Adrenal gland (tissue), 5 donors: ENCODE data around the gene IKZF2.

Experiments used
- POLR2A ChIP-seq, 2 donors: fragments of 450-650 bp; IDR thresholded peaks; one replicate each; pipeline ENCODE4 v1.6.1; 2017; ENCODE audit warnings: antibody characterized with exemption in 2 of 2, mild to moderate bottlenecking in 2 of 2, moderate library complexity in 1 of 2
- TF ChIP-seq, protein P1 (sequence below), 6 experiments: fragments of 450-650 bp in 4 of 6; fragments of 200-600 bp in 2 of 6; sonication (generic) in 1 of 6; IDR thresholded peaks; 1 replicate in 5 of 6; 2 replicates in 1 of 6; pipeline versions ENCODE4 v1.5.1 to v1.8.0; 2016 to 2021; ENCODE audit warnings: antibody characterized with exemption in 6 of 6, mild to moderate bottlenecking in 2 of 6, moderate library complexity in 1 of 6
- donor health status: DM: no; HTN: no; CAD: no.

DNA sequence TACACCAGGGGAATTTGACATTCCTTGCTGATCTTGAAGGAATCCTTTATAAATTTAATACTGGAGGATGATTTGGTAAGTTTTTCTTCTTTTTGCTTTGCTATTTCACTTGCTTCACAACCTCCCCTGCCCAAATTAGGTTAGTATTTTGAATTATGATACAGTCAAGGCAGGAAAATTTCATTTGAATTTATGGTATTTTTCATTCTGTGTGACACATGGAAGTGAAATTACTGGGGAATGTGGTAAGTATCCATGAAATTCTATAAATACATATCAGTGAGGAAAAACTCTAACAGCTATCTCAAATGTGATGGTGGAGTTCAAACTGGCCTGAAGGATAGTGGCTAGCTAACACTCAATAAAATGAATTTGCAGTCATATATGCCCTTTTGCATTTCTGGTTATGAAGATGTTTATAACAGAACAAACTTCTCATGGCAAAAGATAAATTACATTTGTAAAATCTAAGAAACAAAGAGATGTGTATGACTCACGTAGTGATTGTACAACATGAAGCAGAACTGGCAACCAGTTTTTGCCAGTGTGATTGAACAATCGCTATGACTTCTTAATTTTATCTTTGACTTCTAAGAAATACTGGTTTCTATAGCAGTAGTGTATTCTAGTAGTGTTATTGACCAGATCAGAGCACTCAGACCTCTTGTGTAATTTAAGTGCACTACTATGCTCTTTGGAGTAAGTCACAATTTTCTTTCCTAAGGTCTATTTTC lies 152.6 kb downstream of the IKZF2 start:
- TF ChIP-seq, protein P1, sequence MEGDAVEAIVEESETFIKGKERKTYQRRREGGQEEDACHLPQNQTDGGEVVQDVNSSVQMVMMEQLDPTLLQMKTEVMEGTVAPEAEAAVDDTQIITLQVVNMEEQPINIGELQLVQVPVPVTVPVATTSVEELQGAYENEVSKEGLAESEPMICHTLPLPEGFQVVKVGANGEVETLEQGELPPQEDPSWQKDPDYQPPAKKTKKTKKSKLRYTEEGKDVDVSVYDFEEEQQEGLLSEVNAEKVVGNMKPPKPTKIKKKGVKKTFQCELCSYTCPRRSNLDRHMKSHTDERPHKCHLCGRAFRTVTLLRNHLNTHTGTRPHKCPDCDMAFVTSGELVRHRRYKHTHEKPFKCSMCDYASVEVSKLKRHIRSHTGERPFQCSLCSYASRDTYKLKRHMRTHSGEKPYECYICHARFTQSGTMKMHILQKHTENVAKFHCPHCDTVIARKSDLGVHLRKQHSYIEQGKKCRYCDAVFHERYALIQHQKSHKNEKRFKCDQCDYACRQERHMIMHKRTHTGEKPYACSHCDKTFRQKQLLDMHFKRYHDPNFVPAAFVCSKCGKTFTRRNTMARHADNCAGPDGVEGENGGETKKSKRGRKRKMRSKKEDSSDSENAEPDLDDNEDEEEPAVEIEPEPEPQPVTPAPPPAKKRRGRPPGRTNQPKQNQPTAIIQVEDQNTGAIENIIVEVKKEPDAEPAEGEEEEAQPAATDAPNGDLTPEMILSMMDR (IDR thresholded peaks at IDR 0.05), result no peak
- no peak for TF ChIP-seq POLR2A (IDR thresholded peaks at IDR 0.05)
